Calu3 (cell line): Measurements from ENCODE around the gene NELL2. TPM values are rescaled to one million over a fixed set of nuclear protein-coding genes. Genes with fewer than 3 reads are reported as not detected.

Experiments
- BruUV-seq: library from RNA; stranded (reverse); fragments of 400-500 nt; replicated peaks from 2 replicates; lab custom pipeline; 2021; lab: Mats Ljungman, UMichigan
- CTCF ChIA-PET: fragments of 300-600 bp; sonication (Branson Sonifier 250); formaldehyde crosslinking; loops from one replicate; lab custom pipeline; 2022; ENCODE audit warnings: antibody characterized with exemption; lab: Charles Lee
- DNase-seq: peaks from one replicate; pipeline ENCODE4 v3.0.0; 2022
- H3K27ac Mint-ChIP-seq: one replicate; pipeline ENCODE4 v1.8.0; 2022; ENCODE audit warnings: mixed read lengths; ENCODE audit not compliant: unreplicated experiment
- H3K27me3 Mint-ChIP-seq: one replicate; pipeline ENCODE4 v1.8.0; 2022; ENCODE audit warnings: mixed read lengths; ENCODE audit not compliant: unreplicated experiment
- H3K36me3 Mint-ChIP-seq: one replicate; pipeline ENCODE4 v1.8.0; 2022; ENCODE audit warnings: mild to moderate bottlenecking, moderate library complexity, mixed read lengths; ENCODE audit not compliant: insufficient read depth, unreplicated experiment
- H3K4me1 Mint-ChIP-seq: one replicate; pipeline ENCODE4 v1.8.0; 2022; ENCODE audit warnings: mild to moderate bottlenecking, low read depth, mixed read lengths; ENCODE audit not compliant: unreplicated experiment
- H3K4me3 Mint-ChIP-seq: one replicate; pipeline ENCODE4 v1.8.0; 2022; ENCODE audit warnings: mild to moderate bottlenecking, low read depth, moderate library complexity, mixed read lengths; ENCODE audit not compliant: unreplicated experiment
- H3K9me3 Mint-ChIP-seq: one replicate; pipeline ENCODE4 v1.8.0; 2022; ENCODE audit warnings: low read depth, mixed read lengths; ENCODE audit not compliant: unreplicated experiment
- CTCF ChIP-seq: fragments of 200-600 bp; IDR thresholded peaks from one replicate; pipeline ENCODE4 v1.8.0; 2022; ENCODE audit warnings: antibody characterized with exemption; ENCODE audit not compliant: unreplicated experiment
- intact Hi-C: fragments of 100-400 bp; cut with micrococcal nuclease; formaldehyde crosslinking; loops from one replicate; pipeline ENCODE4 v1.10.0; 2022; ENCODE audit not compliant: unreplicated experiment
- total RNA-seq: library from RNA; stranded (reverse); gene quantifications from 2 replicates; pipeline ENCODE4 v1.2.3, GENCODE V29; 2022

NELL2 gene
- total RNA-seq, 1 experiment from 2014 or later, result not detected

- Mint-ChIP-seq H3K9me3 (no peaks in the 10 kb centered on the region), H3K36me3 (no peaks in the 10 kb centered on the region), H3K27me3 (no peaks in the 10 kb centered on the region), H3K4me1 (no peaks in the 10 kb centered on the region), H3K27ac (no peak overlapping the region), H3K4me3 (no peak overlapping the region)
- no peak for TF ChIP-seq CTCF
- CTCF ChIA-PET, result no interaction called here
- BruUV-seq, result no TSS peak
- no peak for DNase-seq
- intact Hi-C loops, result no loop called here
Measured at GRCh38 chr12:44795970-44796369, 80.1 kb downstream of the NELL2 start.

DNA sequence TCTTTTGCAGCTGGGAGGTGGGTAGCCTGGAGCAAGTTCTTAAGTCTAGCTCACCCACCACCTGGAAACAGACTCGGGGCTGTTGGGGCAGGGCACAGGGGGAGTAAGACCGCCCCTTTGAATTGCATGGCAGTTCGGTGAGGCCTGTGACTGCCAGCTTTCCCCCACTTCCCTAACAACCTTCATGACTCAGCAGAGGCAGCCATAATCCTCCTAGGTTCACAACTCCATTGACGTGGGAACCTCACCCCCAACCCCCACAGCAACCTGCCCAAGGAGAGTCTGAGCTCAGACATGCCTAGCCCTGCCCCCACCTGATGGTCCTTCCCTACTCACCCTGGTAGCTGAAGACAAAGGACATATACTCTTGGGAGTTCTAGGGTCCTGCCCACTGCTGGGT lies 87.4 kb downstream of the NELL2 start:
- TF ChIP-seq CTCF, result no peak
- H3K4me3 Mint-ChIP-seq, result no peak overlapping the region
- BruUV-seq, result no TSS peak
- H3K27ac Mint-ChIP-seq, result no peak overlapping the region
- H3K9me3 Mint-ChIP-seq, result peaks cover 2% of the 10 kb centered on the region
- H3K27me3 Mint-ChIP-seq, result no peaks in the 10 kb centered on the region
- intact Hi-C loops, result no loop called here
- no peaks in the 10 kb centered on the region for H3K36me3 Mint-ChIP-seq
- DNase-seq, result no peak
- no peaks in the 10 kb centered on the region for H3K4me1 Mint-ChIP-seq
- CTCF ChIA-PET, result no interaction called here

GRCh38 chr12:44780221-44780790 lies 95.8 kb downstream of the NELL2 start:
- Mint-ChIP-seq H3K27ac (no peak overlapping the region), H3K9me3 (no peaks in the 10 kb centered on the region), H3K4me1 (no peaks in the 10 kb centered on the region), H3K27me3 (no peaks in the 10 kb centered on the region), H3K4me3 (no peak overlapping the region), H3K36me3 (no peaks in the 10 kb centered on the region)
- intact Hi-C loops, result no loop called here
- no TSS peak for BruUV-seq
- DNase-seq, result no peak
- no peak for TF ChIP-seq CTCF
- CTCF ChIA-PET, result no interaction called here

DNA sequence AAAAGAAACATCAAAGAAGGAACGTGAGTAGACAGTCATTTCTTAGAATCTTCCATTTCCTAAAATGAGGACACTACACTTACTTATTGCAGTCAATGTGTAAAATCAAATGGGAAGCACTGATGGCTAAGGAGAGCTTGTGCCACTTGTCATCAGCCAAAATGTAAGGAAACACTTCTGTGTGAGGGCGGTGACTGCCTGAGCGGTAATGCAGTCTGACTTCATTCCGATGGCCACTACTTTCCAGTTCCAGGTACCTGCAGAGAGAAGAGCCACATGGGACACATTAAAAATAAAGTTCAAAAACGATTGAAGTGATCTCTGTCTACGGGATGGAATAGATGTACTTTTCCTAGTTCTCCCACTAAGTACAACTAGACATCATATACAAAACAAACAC lies 96.3 kb downstream of the NELL2 start:
- no TSS peak for BruUV-seq
- intact Hi-C loops, result no loop called here
- no peaks in the 10 kb centered on the region for H3K9me3 Mint-ChIP-seq
- TF ChIP-seq CTCF, result no peak
- no peaks in the 10 kb centered on the region for H3K27me3 Mint-ChIP-seq
- CTCF ChIA-PET, result no interaction called here
- no peaks in the 10 kb centered on the region for H3K36me3 Mint-ChIP-seq
- no peak overlapping the region for H3K4me3 Mint-ChIP-seq
- H3K27ac Mint-ChIP-seq, result no peak overlapping the region
- no peak for DNase-seq
- no peaks in the 10 kb centered on the region for H3K4me1 Mint-ChIP-seq
